Measurements from ENCODE around the gene TAF10.

TAF10 gene

GRCh38 chr11:6607190-6607795 is 4.7 kb downstream of the TAF10 start:
- DNase-seq (ENCODE audit: low spot score): no peak

GRCh38 chr11:6606471-6607189 is 5.4 kb downstream of the TAF10 start:
- peak; percentile 83 for DNase-seq (ENCODE audit: low spot score)

GRCh38 chr11:6604790-6605189 is 7.2 kb downstream of the TAF10 start:
- DNase-seq (ENCODE audit: low spot score): no peak

- peak; percentile 85 for DNase-seq (ENCODE audit: low spot score)
These were observed 7.9 kb downstream of the TAF10 start for GRCh38 chr11:6604081-6604626.

- DNase-seq (ENCODE audit: low spot score): peak; percentile 85
These were observed 8.5 kb downstream of the TAF10 start, which contains the start of the genes ILK and RRP8 for GRCh38 chr11:6603287-6604080. Gene ILK, plus strand, starts transcription at chr11:6603774. Its CDS starts 498 bp downstream, at chr11:6604272. Gene RRP8, minus strand, starts transcription at chr11:6603616. Its CDS starts 114 bp downstream, at chr11:6603502.

GRCh38 chr11:6602096-6602940 is 9.7 kb downstream of the TAF10 start:
- DNase-seq (ENCODE audit: low spot score): no peak

- no peak for DNase-seq (ENCODE audit: low spot score)
These were observed 11.0 kb downstream of the TAF10 start for GRCh38 chr11:6601041-6601461.

GRCh38 chr11:6599881-6600390 is 12.1 kb downstream of the TAF10 start:
- no peak for DNase-seq (ENCODE audit: low spot score)

- no peak for DNase-seq (ENCODE audit: low spot score)
These were observed 12.6 kb downstream of the TAF10 start for GRCh38 chr11:6599449-6599848.

GRCh38 chr11:6598555-6598954 is 13.5 kb downstream of the TAF10 start:
- DNase-seq (ENCODE audit: low spot score): no peak

GRCh38 chr11:6596239-6596877 is 15.7 kb downstream of the TAF10 start:
- DNase-seq (ENCODE audit: low spot score): peak; percentile 65

GRCh38 chr11:6594142-6594768 is 17.8 kb downstream of the TAF10 start:
- DNase-seq (ENCODE audit: low spot score): no peak

- DNase-seq (ENCODE audit: low spot score): no peak
These were observed 24.0 kb downstream of the TAF10 start for GRCh38 chr11:6588018-6588417.

- DNase-seq (ENCODE audit: low spot score): no peak
These were observed 24.6 kb downstream of the TAF10 start for GRCh38 chr11:6587360-6587953.

- DNase-seq (ENCODE audit: low spot score): peak; percentile 53
These were observed 25.3 kb downstream of the TAF10 start for GRCh38 chr11:6586434-6587359.

- DNase-seq (ENCODE audit: low spot score): no peak
These were observed 27.5 kb downstream of the TAF10 start for GRCh38 chr11:6584528-6584927.

GRCh38 chr11:6583584-6583983 is 28.4 kb downstream of the TAF10 start:
- no peak for DNase-seq (ENCODE audit: low spot score)

GRCh38 chr11:6579681-6580080 is 32.3 kb downstream of the TAF10 start:
- DNase-seq (ENCODE audit: low spot score): no peak

GRCh38 chr11:6578134-6578533 is 33.9 kb downstream of the TAF10 start:
- DNase-seq (ENCODE audit: low spot score): no peak

Data from pons (tissue), 1 donor.